ENCODE results near the gene CAMK2D.

The CAMK2D gene

DNA sequence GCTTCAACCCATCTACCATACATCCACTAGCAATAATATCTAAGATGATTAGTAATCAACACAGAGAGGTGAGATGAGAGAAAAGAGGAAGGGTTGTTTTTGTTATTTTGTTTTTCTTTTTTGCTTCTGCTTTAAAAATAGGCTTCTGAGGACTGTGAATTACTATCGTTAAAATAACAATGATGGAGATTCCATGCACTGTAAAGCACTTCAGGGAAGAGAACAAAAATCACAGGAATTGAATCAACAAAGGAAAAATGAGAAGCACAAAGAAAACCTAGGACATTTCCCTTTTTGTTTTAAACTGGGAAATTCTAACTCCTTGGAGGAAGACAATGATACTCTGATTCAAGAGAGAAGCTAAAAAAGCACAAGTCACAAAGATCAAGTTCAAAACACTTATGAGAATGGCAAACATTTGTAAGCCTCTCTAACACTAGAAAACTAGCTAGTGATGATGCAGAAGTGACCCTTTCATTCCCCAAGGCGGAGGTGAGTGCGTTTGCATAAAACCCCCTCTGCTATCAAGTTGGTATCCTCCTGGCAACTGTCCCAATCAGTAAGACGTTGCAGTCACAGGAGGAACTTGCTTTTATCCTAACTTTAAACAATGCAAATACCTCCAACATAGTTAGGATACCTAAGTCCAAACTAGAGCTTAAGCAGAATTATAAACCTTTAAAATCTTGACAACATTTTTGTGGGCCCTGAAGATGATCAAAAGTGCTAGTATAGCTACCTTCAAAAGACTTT lies 308.5 kb downstream of the CAMK2D start:
- Histone ChIP-seq H2BK5ac (ENCODE audit: low read length) (no peak overlapping the region), H3K14ac (ENCODE audit: low read length) (no peak overlapping the region), H3K9ac (ENCODE audit: low read depth, low read length, poor library complexity) (no peak overlapping the region), H2BK15ac (ENCODE audit: low read length) (no peak overlapping the region), H3K36me3 (replicated peaks in 1 of 2; ENCODE audit: control insufficient read depth in 2 of 2, insufficient read depth in 2 of 2, low read length in 2 of 2) (peaks cover 2 to 37% of the 10 kb centered on the region in 2 donors), H3K4ac (ENCODE audit: low read length) (no peak overlapping the region), H3K4me3 (ENCODE audit: low read length in 2 of 2) (no peak overlapping the region), H3K27me3 (ENCODE audit: control insufficient read depth in 3 of 3, insufficient read depth in 3 of 3, low read depth in 1 of 3, low read length in 3 of 3) (no peaks in the 10 kb centered on the region), H3K4me2 (ENCODE audit: insufficient read depth, low read length, poor library complexity, severe bottlenecking) (no peak overlapping the region), H3K27ac (replicated peaks; ENCODE audit: low read length) (no peak overlapping the region), H3K9me3 (replicated peaks in 1 of 2; ENCODE audit: control insufficient read depth in 2 of 2, insufficient read depth in 1 of 2, low read depth in 1 of 2, low read length in 2 of 2) (no peaks in the 10 kb centered on the region), H2AFZ (ENCODE audit: low read length) (no peak overlapping the region), H3K23ac (ENCODE audit: low read depth, low read length, poor library complexity) (no peak overlapping the region), H3K4me1 (ENCODE audit: control insufficient read depth in 2 of 2, insufficient read depth in 1 of 2, low read depth in 1 of 2, low read length in 2 of 2) (peaks cover 2 to 9% of the 10 kb centered on the region in 2 donors), H2AK5ac (ENCODE audit: low read depth, low read length) (no peak overlapping the region), H3K18ac (ENCODE audit: low read length) (no peak overlapping the region), H2BK12ac (ENCODE audit: low read length) (no peak overlapping the region), H4K8ac (ENCODE audit: low read depth, low read length) (no peak overlapping the region), H4K91ac (ENCODE audit: low read depth, low read length, poor library complexity) (no peak overlapping the region), H3K79me1 (ENCODE audit: low read depth, low read length) (no peaks in the 10 kb centered on the region), H2BK120ac (ENCODE audit: low read depth, low read length) (no peak overlapping the region)
- no peak for DNase-seq (ENCODE audit: low spot score)
- WGBS, 2 donors (ENCODE audit: extremely low coverage in 2 of 2, insufficient read length in 2 of 2, insufficient replicate concordance in 1 of 2): no CpG with 5 or more reads among the region's 4 CpGs

DNA sequence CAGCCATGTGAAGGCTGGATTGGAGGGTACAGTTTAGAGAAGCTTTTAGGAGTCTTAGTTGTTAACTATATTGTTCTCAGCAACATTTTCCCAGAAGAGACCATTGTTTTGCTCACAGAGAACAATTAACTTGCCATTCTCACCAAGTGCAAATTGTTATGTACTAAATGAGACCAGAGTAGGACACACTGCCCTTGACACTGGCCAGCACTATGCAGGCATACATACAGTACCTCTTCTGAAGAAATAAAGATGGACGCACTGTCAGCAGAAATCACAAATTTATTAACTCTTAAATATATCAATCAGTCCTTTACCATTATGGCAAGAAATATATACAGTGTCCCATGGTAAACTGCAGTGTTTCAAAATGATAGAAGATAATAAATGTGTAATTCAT lies 309.4 kb downstream of the CAMK2D start:
- Histone ChIP-seq H3K4me1 (ENCODE audit: control insufficient read depth in 2 of 2, insufficient read depth in 1 of 2, low read depth in 1 of 2, low read length in 2 of 2) (peaks cover 4 to 9% of the 10 kb centered on the region in 2 donors), H3K79me1 (ENCODE audit: low read depth, low read length) (no peaks in the 10 kb centered on the region), H2BK120ac (ENCODE audit: low read depth, low read length) (no peak overlapping the region), H3K9ac (ENCODE audit: low read depth, low read length, poor library complexity) (no peak overlapping the region), H3K36me3 (replicated peaks in 1 of 2; ENCODE audit: control insufficient read depth in 2 of 2, insufficient read depth in 2 of 2, low read length in 2 of 2) (peaks cover 0 to 28% of the 10 kb centered on the region in 2 donors), H3K27me3 (ENCODE audit: control insufficient read depth in 3 of 3, insufficient read depth in 3 of 3, low read depth in 1 of 3, low read length in 3 of 3) (no peaks in the 10 kb centered on the region), H3K14ac (ENCODE audit: low read length) (no peak overlapping the region), H2AFZ (ENCODE audit: low read length) (no peak overlapping the region), H2BK15ac (ENCODE audit: low read length) (no peak overlapping the region), H4K91ac (ENCODE audit: low read depth, low read length, poor library complexity) (no peak overlapping the region), H3K4me3 (ENCODE audit: low read length in 2 of 2) (no peak overlapping the region), H3K18ac (ENCODE audit: low read length) (no peak overlapping the region), H3K4ac (ENCODE audit: low read length) (no peak overlapping the region), H3K23ac (ENCODE audit: low read depth, low read length, poor library complexity) (no peak overlapping the region), H2AK5ac (ENCODE audit: low read depth, low read length) (no peak overlapping the region), H3K9me3 (replicated peaks in 1 of 2; ENCODE audit: control insufficient read depth in 2 of 2, insufficient read depth in 1 of 2, low read depth in 1 of 2, low read length in 2 of 2) (no peaks in the 10 kb centered on the region), H3K4me2 (ENCODE audit: insufficient read depth, low read length, poor library complexity, severe bottlenecking) (no peak overlapping the region), H2BK5ac (ENCODE audit: low read length) (no peak overlapping the region), H4K8ac (ENCODE audit: low read depth, low read length) (no peak overlapping the region), H3K27ac (replicated peaks; ENCODE audit: low read length) (no peak overlapping the region), H2BK12ac (ENCODE audit: low read length) (no peak overlapping the region)
- DNase-seq (ENCODE audit: low spot score): no peak
- WGBS, 2 donors (ENCODE audit: extremely low coverage in 2 of 2, insufficient read length in 2 of 2, insufficient replicate concordance in 1 of 2): no CpG with 5 or more reads among the region's 1 CpG

DNA sequence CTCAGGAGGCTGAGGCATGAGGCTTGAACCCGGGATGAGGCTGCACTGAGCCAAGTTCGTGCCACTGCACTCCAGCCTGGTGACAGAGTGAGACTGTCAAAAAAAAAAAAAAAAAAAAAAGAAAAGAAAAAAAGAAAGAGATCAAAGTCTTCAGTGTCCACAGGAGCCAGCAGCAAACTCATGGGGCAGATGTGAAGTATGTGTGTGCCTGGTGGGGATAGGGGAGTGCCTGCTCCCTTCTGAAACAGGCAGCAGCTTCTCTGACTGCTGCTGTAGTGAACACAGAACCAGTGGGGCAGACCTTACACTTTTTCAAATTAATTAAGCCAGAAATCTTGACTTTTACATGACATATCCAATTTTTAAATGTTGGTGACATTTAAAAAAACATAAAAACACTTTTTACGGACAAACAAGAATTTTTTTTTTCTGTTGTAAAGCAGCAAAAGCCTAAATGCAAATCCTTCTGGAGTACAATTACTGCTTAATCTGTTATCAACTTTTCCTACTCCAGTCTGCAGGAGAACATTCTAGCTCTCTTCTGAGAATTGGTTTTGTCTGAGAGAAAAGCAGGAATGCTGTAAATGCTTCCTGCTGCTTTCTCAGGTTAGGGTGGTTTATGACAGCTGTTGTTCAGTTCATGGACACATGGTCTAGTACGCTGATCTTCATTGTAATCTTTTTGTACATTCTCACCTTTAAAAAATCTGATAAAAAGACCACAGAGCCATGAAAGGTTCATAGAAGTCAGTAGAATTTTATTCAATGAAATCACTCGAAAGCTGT lies 311.1 kb downstream of the CAMK2D start:
- no peak overlapping the region for H3K14ac ChIP-seq (ENCODE audit: low read length)
- peaks cover 0 to 12% of the 10 kb centered on the region in 2 donors for H3K36me3 ChIP-seq (replicated peaks in 1 of 2; ENCODE audit: control insufficient read depth in 2 of 2, insufficient read depth in 2 of 2, low read length in 2 of 2)
- H3K9ac ChIP-seq (ENCODE audit: low read depth, low read length, poor library complexity): no peak overlapping the region
- no peak overlapping the region for H2BK5ac ChIP-seq (ENCODE audit: low read length)
- no peak overlapping the region for H2AFZ ChIP-seq (ENCODE audit: low read length)
- H3K4ac ChIP-seq (ENCODE audit: low read length): no peak overlapping the region
- no peak overlapping the region for H3K23ac ChIP-seq (ENCODE audit: low read depth, low read length, poor library complexity)
- H3K4me2 ChIP-seq (ENCODE audit: insufficient read depth, low read length, poor library complexity, severe bottlenecking): no peak overlapping the region
- H3K4me1 ChIP-seq (ENCODE audit: control insufficient read depth in 2 of 2, insufficient read depth in 1 of 2, low read depth in 1 of 2, low read length in 2 of 2): peaks cover 8 to 12% of the 10 kb centered on the region in 2 donors
- H3K27me3 ChIP-seq (ENCODE audit: control insufficient read depth in 3 of 3, insufficient read depth in 3 of 3, low read depth in 1 of 3, low read length in 3 of 3): no peaks in the 10 kb centered on the region
- H3K27ac ChIP-seq (replicated peaks; ENCODE audit: low read length): no peak overlapping the region
- H2BK12ac ChIP-seq (ENCODE audit: low read length): no peak overlapping the region
- DNase-seq (ENCODE audit: low spot score): no peak
- no peak overlapping the region for H2BK15ac ChIP-seq (ENCODE audit: low read length)
- WGBS, 2 donors (ENCODE audit: extremely low coverage in 2 of 2, insufficient read length in 2 of 2, insufficient replicate concordance in 1 of 2): no CpG with 5 or more reads among the region's 5 CpGs
- no peak overlapping the region for H2BK120ac ChIP-seq (ENCODE audit: low read depth, low read length)
- no peak overlapping the region for H3K18ac ChIP-seq (ENCODE audit: low read length)
- no peaks in the 10 kb centered on the region for H3K9me3 ChIP-seq (replicated peaks in 1 of 2; ENCODE audit: control insufficient read depth in 2 of 2, insufficient read depth in 1 of 2, low read depth in 1 of 2, low read length in 2 of 2)
- no peak overlapping the region for H4K91ac ChIP-seq (ENCODE audit: low read depth, low read length, poor library complexity)
- no peak overlapping the region for H3K4me3 ChIP-seq (ENCODE audit: low read length in 2 of 2)
- no peak overlapping the region for H4K8ac ChIP-seq (ENCODE audit: low read depth, low read length)
- no peaks in the 10 kb centered on the region for H3K79me1 ChIP-seq (ENCODE audit: low read depth, low read length)
- no peak overlapping the region for H2AK5ac ChIP-seq (ENCODE audit: low read depth, low read length)

DNA sequence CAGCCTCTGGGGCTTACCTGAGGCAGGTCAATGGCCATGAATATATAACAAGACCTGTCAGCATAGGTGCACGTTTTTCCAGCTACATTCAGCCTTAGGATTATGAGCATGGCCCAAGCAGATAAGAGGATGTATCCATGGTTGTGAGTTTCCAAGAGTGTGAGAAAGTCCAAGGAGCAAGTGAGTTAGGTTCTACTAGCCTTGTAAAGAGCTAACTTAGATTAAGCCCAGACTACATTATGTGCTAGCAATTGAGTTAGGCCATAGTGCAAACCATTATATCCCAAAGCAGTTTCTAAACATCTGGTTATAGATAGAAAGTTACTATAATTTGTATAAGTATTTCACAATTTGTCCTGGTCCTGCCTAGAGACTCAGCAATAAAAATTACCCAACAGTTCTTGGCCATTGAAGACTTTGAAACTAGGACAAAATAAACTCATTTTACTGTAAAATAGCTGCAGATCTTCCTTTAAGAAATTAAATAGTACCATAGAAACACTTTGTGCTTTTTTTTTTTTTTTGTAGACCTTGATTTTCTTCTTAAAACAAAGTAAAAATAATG lies 312.0 kb downstream of the CAMK2D start:
- H3K4me1 ChIP-seq (ENCODE audit: control insufficient read depth in 2 of 2, insufficient read depth in 1 of 2, low read depth in 1 of 2, low read length in 2 of 2): peaks cover 9 to 12% of the 10 kb centered on the region in 2 donors
- H3K4me3 ChIP-seq (ENCODE audit: low read length in 2 of 2): no peak overlapping the region
- H2AFZ ChIP-seq (ENCODE audit: low read length): no peak overlapping the region
- no peaks in the 10 kb centered on the region for H3K79me1 ChIP-seq (ENCODE audit: low read depth, low read length)
- no peak overlapping the region for H3K14ac ChIP-seq (ENCODE audit: low read length)
- no peak overlapping the region for H3K27ac ChIP-seq (replicated peaks; ENCODE audit: low read length)
- H2BK12ac ChIP-seq (ENCODE audit: low read length): no peak overlapping the region
- no peak overlapping the region for H3K9ac ChIP-seq (ENCODE audit: low read depth, low read length, poor library complexity)
- WGBS, 2 donors (ENCODE audit: extremely low coverage in 2 of 2, insufficient read length in 2 of 2, insufficient replicate concordance in 1 of 2): no CpG with 5 or more reads among the region's 1 CpG
- H3K4ac ChIP-seq (ENCODE audit: low read length): no peak overlapping the region
- H3K27me3 ChIP-seq (ENCODE audit: control insufficient read depth in 3 of 3, insufficient read depth in 3 of 3, low read depth in 1 of 3, low read length in 3 of 3): no peaks in the 10 kb centered on the region
- no peak overlapping the region for H2BK120ac ChIP-seq (ENCODE audit: low read depth, low read length)
- H3K9me3 ChIP-seq (replicated peaks in 1 of 2; ENCODE audit: control insufficient read depth in 2 of 2, insufficient read depth in 1 of 2, low read depth in 1 of 2, low read length in 2 of 2): no peaks in the 10 kb centered on the region
- H3K23ac ChIP-seq (ENCODE audit: low read depth, low read length, poor library complexity): no peak overlapping the region
- no peak overlapping the region for H3K4me2 ChIP-seq (ENCODE audit: insufficient read depth, low read length, poor library complexity, severe bottlenecking)
- no peak overlapping the region for H2BK15ac ChIP-seq (ENCODE audit: low read length)
- H3K18ac ChIP-seq (ENCODE audit: low read length): no peak overlapping the region
- H2BK5ac ChIP-seq (ENCODE audit: low read length): no peak overlapping the region
- DNase-seq (ENCODE audit: low spot score): no peak
- H4K8ac ChIP-seq (ENCODE audit: low read depth, low read length): no peak overlapping the region
- H3K36me3 ChIP-seq (replicated peaks in 1 of 2; ENCODE audit: control insufficient read depth in 2 of 2, insufficient read depth in 2 of 2, low read length in 2 of 2): peaks cover 0 to 3% of the 10 kb centered on the region in 2 donors
- H4K91ac ChIP-seq (ENCODE audit: low read depth, low read length, poor library complexity): no peak overlapping the region
- H2AK5ac ChIP-seq (ENCODE audit: low read depth, low read length): no peak overlapping the region
